Measurements from ENCODE around the gene SLC25A45.

Gene SLC25A45, protein sequence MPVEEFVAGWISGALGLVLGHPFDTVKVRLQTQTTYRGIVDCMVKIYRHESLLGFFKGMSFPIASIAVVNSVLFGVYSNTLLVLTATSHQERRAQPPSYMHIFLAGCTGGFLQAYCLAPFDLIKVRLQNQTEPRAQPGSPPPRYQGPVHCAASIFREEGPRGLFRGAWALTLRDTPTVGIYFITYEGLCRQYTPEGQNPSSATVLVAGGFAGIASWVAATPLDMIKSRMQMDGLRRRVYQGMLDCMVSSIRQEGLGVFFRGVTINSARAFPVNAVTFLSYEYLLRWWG

DNA sequence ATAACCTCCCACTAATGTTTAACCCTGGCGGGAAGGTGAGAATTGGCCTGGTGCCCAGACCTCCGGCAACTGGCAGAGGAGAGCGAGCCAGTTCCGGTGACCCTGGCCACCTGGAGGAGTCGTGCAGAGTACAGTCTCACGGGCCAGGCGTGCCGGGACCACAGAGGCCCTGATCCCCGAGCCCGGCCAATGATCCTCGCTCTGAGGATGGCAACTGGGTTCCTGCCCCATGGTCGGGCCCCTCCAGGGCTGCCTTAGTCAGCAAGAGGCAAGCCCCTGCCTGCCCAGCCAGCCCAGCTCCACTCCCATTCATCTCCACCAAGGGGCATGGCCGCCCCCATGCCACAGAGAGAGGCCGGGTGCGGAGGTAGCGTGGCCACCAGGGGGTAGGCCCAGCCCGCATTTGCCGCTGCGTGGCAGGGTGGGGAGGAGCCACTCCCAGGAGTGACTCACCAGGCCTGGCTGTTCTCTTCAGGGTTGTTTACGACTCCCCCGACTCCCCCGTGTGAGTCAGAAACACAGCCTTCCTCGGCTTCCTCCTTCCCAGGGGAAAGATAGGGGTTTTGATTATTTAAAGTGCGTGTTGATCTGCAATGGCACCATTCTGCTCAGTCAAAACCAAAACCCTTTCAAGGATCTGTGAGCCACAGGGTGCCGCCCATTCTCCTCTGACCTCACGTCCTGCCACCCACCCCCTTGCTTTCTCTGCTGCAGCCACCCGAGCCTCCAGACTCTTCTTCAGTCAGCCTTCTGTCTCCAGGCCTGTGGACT, at the start of gene SLC25A45:
Gene SLC25A45 (minus strand): TSS at position 614 of the 771 bp plus-strand sequence. CDS start 695 bp downstream, outside the sequence.
- peak; percentile 91 for DNase-seq (ENCODE audit: low read depth)

- no peak for DNase-seq (ENCODE audit: low read depth)
Observed at GRCh38 chr11:65431451-65432099, 49.1 kb upstream of the SLC25A45 start.

- no peak for DNase-seq (ENCODE audit: low read depth)
Observed at GRCh38 chr11:65430406-65431217, 48.2 kb upstream of the SLC25A45 start.

DNA sequence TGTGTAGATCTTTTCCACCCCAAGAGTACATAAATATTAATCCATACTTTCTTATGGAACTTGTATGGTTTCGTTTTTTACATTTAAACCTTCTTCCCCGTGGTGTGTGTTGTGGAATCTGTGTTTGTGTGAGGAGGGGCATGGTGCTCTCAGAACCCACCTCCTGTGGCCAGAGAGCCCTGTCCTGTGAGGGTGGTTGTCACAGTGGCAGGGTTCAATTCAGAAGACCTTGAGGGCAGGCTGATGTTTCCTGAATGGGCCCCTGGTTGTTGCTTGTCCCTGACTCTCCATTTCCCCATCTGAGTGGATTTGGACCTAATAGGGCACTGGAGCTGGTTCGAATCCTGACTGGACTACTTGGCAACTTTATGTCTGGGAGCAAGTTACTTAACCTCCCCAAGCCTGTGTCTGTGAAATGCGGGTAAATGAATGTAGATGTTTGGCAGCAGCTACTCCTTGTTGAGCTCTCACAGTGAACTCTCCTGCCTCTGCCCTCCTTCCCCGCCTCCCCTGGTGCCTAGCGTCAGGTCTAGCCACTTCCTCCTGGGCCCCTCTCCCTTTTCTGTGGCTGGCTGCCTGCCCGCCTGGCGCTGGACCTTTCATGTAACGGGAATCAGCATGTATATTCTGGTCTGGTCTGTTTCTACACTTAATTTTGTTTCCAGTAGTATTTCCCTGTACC, 47.4 kb upstream of the SLC25A45 start:
- DNase-seq (ENCODE audit: low read depth) = no peak

- DNase-seq (ENCODE audit: low read depth) = no peak
Observed at GRCh38 chr11:65429068-65429681, 46.7 kb upstream of the SLC25A45 start.

- no peak for DNase-seq (ENCODE audit: low read depth)
Observed at GRCh38 chr11:65428578-65429067, 46.2 kb upstream of the SLC25A45 start.

DNA sequence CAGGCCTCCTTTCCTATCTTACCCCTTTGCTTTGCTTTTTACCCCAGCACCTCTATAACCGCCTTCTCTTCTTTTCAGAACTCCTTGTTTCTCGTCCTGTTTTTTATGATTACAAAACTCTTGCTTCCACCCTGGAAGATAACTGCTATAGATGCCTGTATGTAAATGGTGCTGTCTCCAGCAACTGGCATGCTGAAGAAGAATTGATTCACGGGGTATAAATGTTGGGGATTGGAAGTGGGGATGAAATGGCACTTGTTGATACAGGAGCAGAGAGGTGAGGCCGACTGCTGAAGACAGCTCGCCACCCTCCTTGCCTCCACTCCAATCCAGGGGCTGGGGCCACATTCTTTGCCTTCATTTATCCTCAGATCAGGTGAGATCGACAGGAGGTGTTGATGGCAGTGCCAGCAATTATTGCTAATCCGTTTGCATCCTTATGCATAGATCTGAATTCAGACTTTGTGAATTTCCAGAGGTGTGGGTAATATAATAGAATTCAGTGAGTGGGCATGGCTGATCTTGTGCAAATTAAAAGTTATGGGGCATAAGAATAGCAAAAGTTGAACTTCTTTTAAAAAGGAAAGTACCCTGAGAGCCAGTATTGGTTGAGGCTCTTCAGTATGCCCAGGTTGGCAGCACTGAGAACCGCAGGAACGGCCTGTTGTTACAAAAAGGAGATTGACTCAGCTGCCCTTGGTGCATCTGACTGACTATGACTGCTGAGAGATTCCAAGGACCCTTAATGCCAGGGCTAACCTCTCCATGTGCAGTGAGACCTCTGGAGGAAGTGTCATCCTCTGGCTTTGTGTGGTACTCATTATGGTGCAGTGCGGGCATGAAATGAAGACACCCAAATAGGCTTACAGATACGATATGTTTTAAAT, 45.5 kb upstream of the SLC25A45 start:
- DNase-seq (ENCODE audit: low read depth) = no peak

- no peak for DNase-seq (ENCODE audit: low read depth)
Observed at GRCh38 chr11:65426839-65427690, 44.6 kb upstream of the SLC25A45 start.

- no peak for DNase-seq (ENCODE audit: low read depth)
Observed at GRCh38 chr11:65425971-65426838, 43.8 kb upstream of the SLC25A45 start.

DNA sequence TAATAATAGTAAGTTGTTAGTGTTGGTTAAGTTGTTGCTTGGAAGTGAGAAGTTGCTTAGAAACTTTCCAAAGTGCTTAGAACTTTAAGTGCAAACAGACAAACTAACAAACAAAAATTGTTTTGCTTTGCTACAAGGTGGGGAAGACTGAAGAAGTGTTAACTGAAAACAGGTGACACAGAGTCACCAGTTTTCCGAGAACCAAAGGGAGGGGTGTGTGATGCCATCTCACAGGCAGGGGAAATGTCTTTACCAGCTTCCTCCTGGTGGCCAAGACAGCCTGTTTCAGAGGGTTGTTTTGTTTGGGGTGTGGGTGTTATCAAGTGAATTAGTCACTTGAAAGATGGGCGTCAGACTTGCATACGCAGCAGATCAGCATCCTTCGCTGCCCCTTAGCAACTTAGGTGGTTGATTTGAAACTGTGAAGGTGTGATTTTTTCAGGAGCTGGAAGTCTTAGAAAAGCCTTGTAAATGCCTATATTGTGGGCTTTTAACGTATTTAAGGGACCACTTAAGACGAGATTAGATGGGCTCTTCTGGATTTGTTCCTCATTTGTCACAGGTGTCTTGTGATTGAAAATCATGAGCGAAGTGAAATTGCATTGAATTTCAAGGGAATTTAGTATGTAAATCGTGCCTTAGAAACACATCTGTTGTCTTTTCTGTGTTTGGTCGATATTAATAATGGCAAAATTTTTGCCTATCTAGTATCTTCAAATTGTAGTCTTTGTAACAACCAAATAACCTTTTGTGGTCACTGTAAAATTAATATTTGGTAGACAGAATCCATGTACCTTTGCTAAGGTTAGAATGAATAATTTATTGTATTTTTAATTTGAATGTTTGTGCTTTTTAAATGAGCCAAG, 42.9 kb upstream of the SLC25A45 start:
- peak; percentile 72 for DNase-seq (ENCODE audit: low read depth)

DNA sequence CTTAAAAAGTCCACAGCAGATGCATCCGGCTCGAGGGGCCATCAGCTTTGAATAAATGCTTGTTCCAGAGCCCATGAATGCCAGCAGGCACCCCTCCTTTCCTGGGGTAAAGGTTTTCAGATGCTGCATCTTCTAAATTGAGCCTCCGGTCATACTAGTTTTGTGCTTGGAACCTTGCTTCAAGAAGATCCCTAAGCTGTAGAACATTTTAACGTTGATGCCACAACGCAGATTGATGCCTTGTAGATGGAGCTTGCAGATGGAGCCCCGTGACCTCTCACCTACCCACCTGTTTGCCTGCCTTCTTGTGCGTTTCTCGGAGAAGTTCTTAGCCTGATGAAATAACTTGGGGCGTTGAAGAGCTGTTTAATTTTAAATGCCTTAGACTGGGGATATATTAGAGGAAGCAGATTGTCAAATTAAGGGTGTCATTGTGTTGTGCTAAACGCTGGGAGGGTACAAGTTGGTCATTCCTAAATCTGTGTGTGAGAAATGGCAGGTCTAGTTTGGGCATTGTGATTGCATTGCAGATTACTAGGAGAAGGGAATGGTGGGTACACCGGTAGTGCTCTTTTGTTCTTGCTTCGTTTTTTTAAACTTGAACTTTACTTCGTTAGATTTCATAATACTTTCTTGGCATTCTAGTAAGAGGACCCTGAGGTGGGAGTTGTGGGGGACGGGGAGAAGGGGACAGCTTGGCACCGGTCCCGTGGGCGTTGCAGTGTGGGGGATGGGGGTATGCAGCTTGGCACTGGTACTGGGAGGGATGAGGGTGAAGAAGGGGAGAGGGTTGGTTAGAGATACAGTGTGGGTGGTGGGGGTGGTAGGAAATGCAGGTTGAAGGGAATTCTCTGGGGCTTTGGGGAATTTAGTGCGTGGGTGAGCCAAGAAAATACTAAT, 42.0 kb upstream of the SLC25A45 start:
- DNase-seq (ENCODE audit: low read depth) = no peak

- DNase-seq (ENCODE audit: low read depth) = no peak
Observed at GRCh38 chr11:65423516-65424204, 41.2 kb upstream of the SLC25A45 start.

GRCh38 chr11:65422633-65423515, 40.4 kb upstream of the SLC25A45 start, which contains the start of gene NEAT1:
Gene NEAT1, plus strand, starts transcription at chr11:65422798.
- DNase-seq (ENCODE audit: low read depth) = peak; percentile 85
